ENCODE data around the gene SEC63.
"Not testable (repeated sequence)": the region's sequence is repeated elsewhere in the genome, so short reads cannot be mapped to it uniquely, and the experiment has no call there.

SEC63 gene

DNA sequence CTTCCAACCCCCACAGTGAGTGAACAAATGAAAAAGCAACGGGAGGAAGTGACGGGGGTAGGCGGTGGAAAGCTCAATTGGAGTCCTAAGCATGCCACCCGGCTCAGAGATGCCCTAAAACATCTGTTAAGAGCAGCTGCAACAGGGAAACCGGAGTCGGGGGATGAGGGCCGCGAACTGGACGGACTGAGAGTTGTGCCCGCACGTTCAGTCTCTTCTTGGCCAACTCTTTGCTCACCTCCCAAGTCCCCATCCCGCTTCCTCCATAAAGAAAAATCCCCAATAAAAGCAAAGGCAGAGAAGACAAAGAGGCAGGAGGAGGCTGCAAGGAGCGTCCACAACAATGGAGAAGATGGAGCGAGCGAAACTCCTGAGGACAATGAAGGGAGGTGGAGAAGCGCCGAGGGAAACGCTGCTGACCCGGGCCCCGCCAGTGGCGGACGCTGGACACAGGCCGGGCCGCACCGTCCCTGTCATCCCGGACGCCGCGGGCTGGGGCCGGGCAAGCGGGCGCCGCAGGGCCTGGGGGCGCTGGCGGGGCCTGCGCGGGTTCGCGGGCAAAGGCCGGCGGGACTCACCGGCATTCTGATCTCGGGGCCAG is 600 bp downstream of the SEC63 start:
- peak overlapping the region; percentile 94 for H3K4me3 ChIP-seq (ENCODE audit: control insufficient read depth, low read depth, low read length)
- DNase-seq (ENCODE audit: low read depth) = peak; percentile 78
- TF ChIP-seq CTCF (conservative IDR thresholded peaks at IDR 0.05; ENCODE audit: control insufficient read depth, insufficient read depth, low read depth, low read length) = no peak

- peak; percentile 68 for DNase-seq (ENCODE audit: low read depth)
- TF ChIP-seq CTCF (conservative IDR thresholded peaks at IDR 0.05; ENCODE audit: control insufficient read depth, insufficient read depth, low read depth, low read length) = no peak
- H3K4me3 ChIP-seq (ENCODE audit: control insufficient read depth, low read depth, low read length) = peak overlapping the region; percentile 94
Measured at GRCh38 chr6:107956586-107957307, 1.3 kb downstream of the SEC63 start.

DNA sequence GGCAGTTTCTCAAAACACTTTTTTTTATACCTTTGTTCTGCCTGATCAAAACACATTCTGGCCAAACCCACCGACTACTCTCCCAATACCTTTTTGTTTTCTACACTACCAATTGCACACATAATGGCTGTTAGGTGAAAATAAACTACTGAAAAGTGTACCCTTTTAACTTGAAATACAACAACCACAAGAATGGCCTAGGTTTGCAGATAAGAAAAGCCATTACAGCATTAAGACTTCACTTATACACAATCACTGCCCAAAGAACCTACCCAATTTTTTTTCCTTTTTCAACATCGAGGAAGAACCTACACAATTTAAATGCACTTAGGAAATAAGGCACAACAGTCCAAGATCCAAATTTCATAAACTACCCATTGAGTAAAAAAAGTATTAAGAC is 1.8 kb downstream of the SEC63 start:
- TF ChIP-seq CTCF (conservative IDR thresholded peaks at IDR 0.05; ENCODE audit: control insufficient read depth, insufficient read depth, low read depth, low read length) = no peak
- DNase-seq (ENCODE audit: low read depth) = no peak
- peak overlapping the region; percentile 94 for H3K4me3 ChIP-seq (ENCODE audit: control insufficient read depth, low read depth, low read length)

- not testable (repeated sequence) for H3K4me3 ChIP-seq (ENCODE audit: control insufficient read depth, low read depth, low read length); DNase-seq (ENCODE audit: low read depth)
Measured at GRCh38 chr6:107953858-107954414, 4.1 kb downstream of the SEC63 start.

- TF ChIP-seq CTCF (conservative IDR thresholded peaks at IDR 0.05; ENCODE audit: control insufficient read depth, insufficient read depth, low read depth, low read length) = no peak
- no peak overlapping the region for H3K4me3 ChIP-seq (ENCODE audit: control insufficient read depth, low read depth, low read length)
- DNase-seq (ENCODE audit: low read depth) = no peak
Measured at GRCh38 chr6:107943626-107944439, 14.2 kb downstream of the SEC63 start.

GRCh38 chr6:107942142-107942541 is 15.9 kb downstream of the SEC63 start:
- no peak overlapping the region for H3K4me3 ChIP-seq (ENCODE audit: control insufficient read depth, low read depth, low read length)
- TF ChIP-seq CTCF (conservative IDR thresholded peaks at IDR 0.05; ENCODE audit: control insufficient read depth, insufficient read depth, low read depth, low read length) = no peak
- DNase-seq (ENCODE audit: low read depth) = no peak

DNA sequence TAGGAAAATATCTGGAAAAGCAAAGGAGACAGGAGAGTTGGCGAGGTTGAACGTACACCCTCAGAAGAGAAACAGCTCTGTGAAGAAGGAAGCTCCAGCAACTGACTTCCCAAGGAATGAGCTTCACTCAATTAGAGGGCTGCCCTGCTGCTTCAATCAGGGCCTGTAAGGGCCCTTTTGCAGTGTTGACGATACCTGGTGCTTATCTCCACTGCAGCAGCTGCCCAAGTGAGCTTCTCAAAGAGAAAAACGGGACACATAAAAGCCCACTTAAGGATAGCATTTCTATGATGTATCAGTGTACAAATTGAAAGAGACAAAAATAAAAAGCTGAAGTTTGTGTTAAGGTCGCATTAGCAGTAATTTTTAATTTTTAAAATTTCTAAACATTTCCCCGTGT is 16.4 kb downstream of the SEC63 start:
- no peak overlapping the region for H3K4me3 ChIP-seq (ENCODE audit: control insufficient read depth, low read depth, low read length)
- no peak for DNase-seq (ENCODE audit: low read depth)
- no peak for TF ChIP-seq CTCF (conservative IDR thresholded peaks at IDR 0.05; ENCODE audit: control insufficient read depth, insufficient read depth, low read depth, low read length)

Data from fibroblast of mammary gland (primary cell).